ENCODE results near the gene CCL25. TPM values are rescaled to one million over a fixed set of nuclear protein-coding genes. Genes with fewer than 3 reads are reported as not detected.
A peak's percentile ranks its signal among the peaks of the same experiment; 100 is the strongest.

CCL25 gene
- total and polyA plus RNA-seq, 2 of the 13 experiments (the other 11 are each of a cell fraction or from before 2014, with no cell fraction given): not detected

DNA sequence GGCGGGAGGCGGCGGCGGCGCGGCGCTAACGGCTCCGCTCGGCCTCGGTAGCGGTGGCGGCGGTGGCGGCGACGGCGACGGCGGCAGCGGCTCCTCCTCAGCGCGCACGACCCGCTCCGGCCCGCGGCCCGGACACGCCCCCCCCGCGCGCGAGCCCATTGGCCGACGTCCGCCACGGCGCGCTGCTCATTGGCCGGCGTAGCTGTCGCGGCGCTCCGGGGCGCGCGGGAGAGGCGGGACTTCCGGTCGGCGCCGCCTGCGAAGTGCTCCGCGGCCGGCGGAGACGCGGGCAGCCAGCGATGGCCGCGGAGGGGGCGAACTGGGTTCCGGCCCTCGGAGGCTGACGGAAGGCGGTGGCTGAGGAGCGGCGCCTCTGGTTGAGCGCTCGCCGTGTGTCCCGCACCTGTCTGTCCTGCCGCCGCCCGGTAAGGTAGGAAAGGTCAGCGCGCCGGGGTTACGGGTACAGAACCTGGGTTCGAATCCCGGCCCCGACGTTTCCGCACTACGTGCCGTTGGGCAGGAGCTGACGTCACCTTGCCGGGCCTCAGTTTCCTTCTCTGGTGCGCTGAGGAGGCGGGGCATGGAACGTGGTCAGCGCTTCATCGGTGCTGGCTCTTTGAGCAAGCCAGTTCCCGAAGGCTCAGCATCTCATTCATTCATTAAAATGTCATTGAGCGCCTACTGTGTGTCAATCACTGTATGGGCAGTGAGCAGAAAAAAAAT is 46.9 kb upstream of the CCL25 start, which contains the start of gene ELAVL1 (continued):
- TF ChIP-seq ZNF317 (CRISPR knock-in tag; IDR thresholded peaks at IDR 0.05) (0 out of 2 replicates have a peak, but pooled peaks have one; percentile 23), DNMT1 (CRISPR knock-in tag; IDR thresholded peaks at IDR 0.05) (peak; percentile 81; the same call in 1 of the 2 replicates), ZNF709 (CRISPR knock-in tag; IDR thresholded peaks at IDR 0.05) (no peak), FOXO1 (CRISPR knock-in tag; IDR thresholded peaks at IDR 0.05) (0 out of 2 replicates have a peak, but pooled peaks have one; percentile 8), CAMTA2 (CRISPR knock-in tag; IDR thresholded peaks at IDR 0.05; ENCODE audit: borderline replicate concordance) (no peak), YEATS4 (CRISPR knock-in tag; IDR thresholded peaks at IDR 0.05; ENCODE audit: borderline replicate concordance) (peak; percentile 65; the same call in 1 of the 2 replicates), SRSF1 (optimal IDR thresholded peaks at IDR 0.05; ENCODE audit: low read depth, low read length) (no peak), ZNF501 (CRISPR knock-in tag; IDR thresholded peaks at IDR 0.05) (no peak)
- TF ChIP-seq, protein P1, sequence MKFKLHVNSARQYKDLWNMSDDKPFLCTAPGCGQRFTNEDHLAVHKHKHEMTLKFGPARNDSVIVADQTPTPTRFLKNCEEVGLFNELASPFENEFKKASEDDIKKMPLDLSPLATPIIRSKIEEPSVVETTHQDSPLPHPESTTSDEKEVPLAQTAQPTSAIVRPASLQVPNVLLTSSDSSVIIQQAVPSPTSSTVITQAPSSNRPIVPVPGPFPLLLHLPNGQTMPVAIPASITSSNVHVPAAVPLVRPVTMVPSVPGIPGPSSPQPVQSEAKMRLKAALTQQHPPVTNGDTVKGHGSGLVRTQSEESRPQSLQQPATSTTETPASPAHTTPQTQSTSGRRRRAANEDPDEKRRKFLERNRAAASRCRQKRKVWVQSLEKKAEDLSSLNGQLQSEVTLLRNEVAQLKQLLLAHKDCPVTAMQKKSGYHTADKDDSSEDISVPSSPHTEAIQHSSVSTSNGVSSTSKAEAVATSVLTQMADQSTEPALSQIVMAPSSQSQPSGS (CRISPR knock-in tag; IDR thresholded peaks at IDR 0.05): peak; percentile 78; the same call in 1 of the 2 replicates
- TF ChIP-seq, protein P2, sequence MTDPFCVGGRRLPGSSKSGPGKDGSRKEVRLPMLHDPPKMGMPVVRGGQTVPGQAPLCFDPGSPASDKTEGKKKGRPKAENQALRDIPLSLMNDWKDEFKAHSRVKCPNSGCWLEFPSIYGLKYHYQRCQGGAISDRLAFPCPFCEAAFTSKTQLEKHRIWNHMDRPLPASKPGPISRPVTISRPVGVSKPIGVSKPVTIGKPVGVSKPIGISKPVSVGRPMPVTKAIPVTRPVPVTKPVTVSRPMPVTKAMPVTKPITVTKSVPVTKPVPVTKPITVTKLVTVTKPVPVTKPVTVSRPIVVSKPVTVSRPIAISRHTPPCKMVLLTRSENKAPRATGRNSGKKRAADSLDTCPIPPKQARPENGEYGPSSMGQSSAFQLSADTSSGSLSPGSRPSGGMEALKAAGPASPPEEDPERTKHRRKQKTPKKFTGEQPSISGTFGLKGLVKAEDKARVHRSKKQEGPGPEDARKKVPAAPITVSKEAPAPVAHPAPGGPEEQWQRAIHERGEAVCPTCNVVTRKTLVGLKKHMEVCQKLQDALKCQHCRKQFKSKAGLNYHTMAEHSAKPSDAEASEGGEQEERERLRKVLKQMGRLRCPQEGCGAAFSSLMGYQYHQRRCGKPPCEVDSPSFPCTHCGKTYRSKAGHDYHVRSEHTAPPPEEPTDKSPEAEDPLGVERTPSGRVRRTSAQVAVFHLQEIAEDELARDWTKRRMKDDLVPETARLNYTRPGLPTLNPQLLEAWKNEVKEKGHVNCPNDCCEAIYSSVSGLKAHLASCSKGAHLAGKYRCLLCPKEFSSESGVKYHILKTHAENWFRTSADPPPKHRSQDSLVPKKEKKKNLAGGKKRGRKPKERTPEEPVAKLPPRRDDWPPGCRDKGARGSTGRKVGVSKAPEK (CRISPR knock-in tag; IDR thresholded peaks at IDR 0.05; ENCODE audit: borderline replicate concordance): no peak
- TF ChIP-seq, protein P3, sequence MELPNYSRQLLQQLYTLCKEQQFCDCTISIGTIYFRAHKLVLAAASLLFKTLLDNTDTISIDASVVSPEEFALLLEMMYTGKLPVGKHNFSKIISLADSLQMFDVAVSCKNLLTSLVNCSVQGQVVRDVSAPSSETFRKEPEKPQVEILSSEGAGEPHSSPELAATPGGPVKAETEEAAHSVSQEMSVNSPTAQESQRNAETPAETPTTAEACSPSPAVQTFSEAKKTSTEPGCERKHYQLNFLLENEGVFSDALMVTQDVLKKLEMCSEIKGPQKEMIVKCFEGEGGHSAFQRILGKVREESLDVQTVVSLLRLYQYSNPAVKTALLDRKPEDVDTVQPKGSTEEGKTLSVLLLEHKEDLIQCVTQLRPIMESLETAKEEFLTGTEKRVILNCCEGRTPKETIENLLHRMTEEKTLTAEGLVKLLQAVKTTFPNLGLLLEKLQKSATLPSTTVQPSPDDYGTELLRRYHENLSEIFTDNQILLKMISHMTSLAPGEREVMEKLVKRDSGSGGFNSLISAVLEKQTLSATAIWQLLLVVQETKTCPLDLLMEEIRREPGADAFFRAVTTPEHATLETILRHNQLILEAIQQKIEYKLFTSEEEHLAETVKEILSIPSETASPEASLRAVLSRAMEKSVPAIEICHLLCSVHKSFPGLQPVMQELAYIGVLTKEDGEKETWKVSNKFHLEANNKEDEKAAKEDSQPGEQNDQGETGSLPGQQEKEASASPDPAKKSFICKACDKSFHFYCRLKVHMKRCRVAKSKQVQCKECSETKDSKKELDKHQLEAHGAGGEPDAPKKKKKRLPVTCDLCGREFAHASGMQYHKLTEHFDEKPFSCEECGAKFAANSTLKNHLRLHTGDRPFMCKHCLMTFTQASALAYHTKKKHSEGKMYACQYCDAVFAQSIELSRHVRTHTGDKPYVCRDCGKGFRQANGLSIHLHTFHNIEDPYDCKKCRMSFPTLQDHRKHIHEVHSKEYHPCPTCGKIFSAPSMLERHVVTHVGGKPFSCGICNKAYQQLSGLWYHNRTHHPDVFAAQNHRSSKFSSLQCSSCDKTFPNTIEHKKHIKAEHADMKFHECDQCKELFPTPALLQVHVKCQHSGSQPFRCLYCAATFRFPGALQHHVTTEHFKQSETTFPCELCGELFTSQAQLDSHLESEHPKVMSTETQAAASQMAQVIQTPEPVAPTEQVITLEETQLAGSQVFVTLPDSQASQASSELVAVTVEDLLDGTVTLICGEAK (IDR thresholded peaks at IDR 0.05): no peak
- TF ChIP-seq, protein P3 (CRISPR knock-in tag; IDR thresholded peaks at IDR 0.05): peak; percentile 80

Data from HepG2 (cell line).